ENCODE data around the gene MYO19.
A peak's percentile ranks its signal among the peaks of the same experiment; 100 is the strongest.
"Not testable (repeated sequence)": the region's sequence is repeated elsewhere in the genome, so short reads cannot be mapped to it uniquely, and the experiment has no call there.

The MYO19 gene

DNA sequence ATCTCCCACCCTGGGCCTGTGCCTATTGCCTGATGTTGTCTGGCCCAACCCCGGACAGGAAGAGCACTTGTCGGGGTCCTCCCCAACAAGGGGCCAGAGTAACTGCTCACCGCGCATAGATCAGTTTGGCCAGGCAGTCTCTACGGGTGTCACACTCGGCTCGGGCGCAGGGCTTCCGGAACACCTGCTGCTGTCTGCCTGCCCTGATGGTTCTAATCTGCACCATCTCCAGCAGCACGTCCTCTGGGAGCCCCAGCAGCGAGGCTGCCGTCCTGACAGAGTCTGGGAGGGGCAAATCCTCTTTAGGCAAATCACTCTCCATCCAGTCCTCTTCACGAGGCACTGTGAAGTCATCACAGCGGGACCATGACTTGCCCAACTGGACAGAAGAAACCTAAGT, 24.0 kb downstream of the MYO19 start:
- peak overlapping the region; percentile 0; the same call in 1 of the 2 replicates for H3K27ac ChIP-seq
- DNase-seq (ENCODE audit: low spot score) = no peak
- ChIA-PET CTCF (no interaction called here), POLR2A (ENCODE audit: low non-redundant PET) (no interaction called here)
- TF ChIP-seq, protein P1, sequence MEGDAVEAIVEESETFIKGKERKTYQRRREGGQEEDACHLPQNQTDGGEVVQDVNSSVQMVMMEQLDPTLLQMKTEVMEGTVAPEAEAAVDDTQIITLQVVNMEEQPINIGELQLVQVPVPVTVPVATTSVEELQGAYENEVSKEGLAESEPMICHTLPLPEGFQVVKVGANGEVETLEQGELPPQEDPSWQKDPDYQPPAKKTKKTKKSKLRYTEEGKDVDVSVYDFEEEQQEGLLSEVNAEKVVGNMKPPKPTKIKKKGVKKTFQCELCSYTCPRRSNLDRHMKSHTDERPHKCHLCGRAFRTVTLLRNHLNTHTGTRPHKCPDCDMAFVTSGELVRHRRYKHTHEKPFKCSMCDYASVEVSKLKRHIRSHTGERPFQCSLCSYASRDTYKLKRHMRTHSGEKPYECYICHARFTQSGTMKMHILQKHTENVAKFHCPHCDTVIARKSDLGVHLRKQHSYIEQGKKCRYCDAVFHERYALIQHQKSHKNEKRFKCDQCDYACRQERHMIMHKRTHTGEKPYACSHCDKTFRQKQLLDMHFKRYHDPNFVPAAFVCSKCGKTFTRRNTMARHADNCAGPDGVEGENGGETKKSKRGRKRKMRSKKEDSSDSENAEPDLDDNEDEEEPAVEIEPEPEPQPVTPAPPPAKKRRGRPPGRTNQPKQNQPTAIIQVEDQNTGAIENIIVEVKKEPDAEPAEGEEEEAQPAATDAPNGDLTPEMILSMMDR (conservative IDR thresholded peaks at IDR 0.05; ENCODE audit: low read depth) = no peak

DNA sequence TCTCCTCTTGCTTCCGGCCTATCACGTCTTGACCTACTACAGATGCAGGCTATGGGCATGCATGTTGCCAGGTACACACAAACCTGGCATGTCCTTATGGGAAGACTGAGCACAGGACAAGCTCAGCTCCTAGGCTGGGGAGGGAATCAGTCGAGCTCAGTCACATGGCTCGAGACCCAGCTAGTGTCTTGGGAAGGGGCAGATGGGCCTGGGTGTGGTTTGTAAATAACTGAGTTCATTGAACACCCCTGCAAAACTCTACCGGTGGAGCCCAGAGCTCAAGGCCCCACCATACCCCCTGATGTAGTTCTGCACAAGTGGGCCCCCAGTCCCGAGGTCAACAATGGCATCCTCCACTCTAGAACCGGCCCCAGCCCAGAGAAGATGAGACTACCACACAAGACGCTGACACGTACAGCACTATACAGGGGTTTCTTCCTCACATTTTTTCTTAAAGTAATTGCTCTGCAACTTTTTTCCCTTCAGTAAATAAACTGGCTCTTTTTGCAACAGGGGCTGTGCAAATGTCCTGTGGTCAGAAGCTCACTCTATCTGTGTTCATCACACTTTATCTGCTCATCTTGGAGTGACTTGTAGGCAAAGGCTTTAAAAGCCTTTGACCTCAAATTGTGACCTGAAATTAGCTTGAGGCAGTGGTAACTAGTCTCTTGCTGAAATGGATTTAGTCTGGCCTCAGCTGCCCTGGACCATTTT, 25.2 kb downstream of the MYO19 start:
- ChIA-PET POLR2A (ENCODE audit: low non-redundant PET) (no interaction called here), CTCF (no interaction called here)
- H3K27ac ChIP-seq = peak overlapping the region; percentile 6; the same call in 1 of the 2 replicates
- TF ChIP-seq, protein P1 (conservative IDR thresholded peaks at IDR 0.05; ENCODE audit: low read depth) = no peak
- DNase-seq (ENCODE audit: low spot score) = no peak

DNA sequence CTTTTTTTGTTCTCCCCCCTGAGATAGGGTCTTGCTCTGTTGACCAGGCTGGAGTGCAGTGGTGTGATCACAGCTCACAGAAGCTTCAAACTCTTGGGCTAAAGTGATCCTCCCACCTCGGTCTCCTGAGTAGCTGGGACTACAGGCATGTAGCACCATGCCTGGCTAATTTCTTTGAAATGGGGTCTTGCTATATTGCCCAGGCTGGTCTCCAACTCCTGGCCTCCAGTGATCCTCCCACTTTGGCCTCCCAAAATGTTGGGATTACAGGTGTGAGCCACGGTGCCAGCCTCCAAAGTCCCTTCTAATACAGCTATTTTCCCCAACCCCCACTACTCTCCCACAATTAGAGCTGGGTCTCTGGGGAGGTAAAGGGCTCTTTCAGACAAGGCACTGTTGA, 26.2 kb downstream of the MYO19 start:
- peak overlapping the region; percentile 6; the same call in 1 of the 2 replicates for H3K27ac ChIP-seq
- POLR2A ChIA-PET (ENCODE audit: low non-redundant PET); DNase-seq (ENCODE audit: low spot score); CTCF ChIA-PET: not testable (repeated sequence)

DNA sequence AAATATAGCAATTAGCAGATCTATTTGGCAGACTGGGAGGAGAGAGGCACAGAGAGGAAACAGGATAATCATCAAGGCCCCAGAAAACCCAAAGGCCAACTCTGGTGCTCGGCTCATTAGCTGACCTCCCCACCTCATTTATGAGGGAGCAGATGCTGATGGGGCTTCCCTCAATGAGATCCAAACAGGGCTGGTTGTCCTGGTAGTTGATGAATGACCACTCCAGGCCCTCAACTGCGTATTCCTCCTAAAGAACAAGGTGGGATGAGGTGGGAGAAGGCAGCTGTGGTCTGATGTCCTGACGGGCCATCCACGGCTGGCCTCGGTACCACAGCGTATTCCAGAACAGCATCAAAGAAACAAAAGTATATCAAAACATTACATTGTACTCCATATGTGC, 27.4 kb downstream of the MYO19 start:
- DNase-seq (ENCODE audit: low spot score) = no peak
- TF ChIP-seq, protein P1 (conservative IDR thresholded peaks at IDR 0.05; ENCODE audit: low read depth) = no peak
- ChIA-PET CTCF (no interaction called here), POLR2A (ENCODE audit: low non-redundant PET) (no interaction called here)
- H3K27ac ChIP-seq = no peak overlapping the region

DNA sequence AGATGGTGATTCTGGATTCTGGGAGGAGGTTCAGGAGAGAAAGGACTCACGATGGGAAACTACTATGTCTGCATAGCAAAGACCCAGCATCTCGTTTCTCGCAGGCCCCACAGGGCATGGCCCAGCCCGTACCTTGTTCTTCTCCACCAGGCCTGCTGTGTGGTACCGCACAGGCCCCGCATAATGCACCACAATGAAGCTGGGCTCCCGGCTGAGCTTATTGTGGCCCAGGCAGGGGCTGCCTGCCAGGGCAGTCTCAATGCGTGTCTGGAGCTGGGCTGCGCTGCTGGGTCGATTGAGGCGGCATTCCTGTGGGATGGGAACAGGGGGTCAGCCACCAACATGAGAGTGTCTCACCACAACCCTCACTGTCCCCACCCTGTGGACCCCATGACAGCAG, 27.8 kb downstream of the MYO19 start:
- TF ChIP-seq, protein P1 (conservative IDR thresholded peaks at IDR 0.05; ENCODE audit: low read depth) = no peak
- ChIA-PET CTCF (interaction anchor here (0.6 kb wide), 1 partner anchor 46 kb away, joined by 3 read pairs; no protein-coding TSS in a partner anchor), POLR2A (ENCODE audit: low non-redundant PET) (no interaction called here)
- DNase-seq (ENCODE audit: low spot score) = no peak
- H3K27ac ChIP-seq = 0 out of 2 replicates have a peak overlapping the region, but pooled peaks have one; percentile 1

DNA sequence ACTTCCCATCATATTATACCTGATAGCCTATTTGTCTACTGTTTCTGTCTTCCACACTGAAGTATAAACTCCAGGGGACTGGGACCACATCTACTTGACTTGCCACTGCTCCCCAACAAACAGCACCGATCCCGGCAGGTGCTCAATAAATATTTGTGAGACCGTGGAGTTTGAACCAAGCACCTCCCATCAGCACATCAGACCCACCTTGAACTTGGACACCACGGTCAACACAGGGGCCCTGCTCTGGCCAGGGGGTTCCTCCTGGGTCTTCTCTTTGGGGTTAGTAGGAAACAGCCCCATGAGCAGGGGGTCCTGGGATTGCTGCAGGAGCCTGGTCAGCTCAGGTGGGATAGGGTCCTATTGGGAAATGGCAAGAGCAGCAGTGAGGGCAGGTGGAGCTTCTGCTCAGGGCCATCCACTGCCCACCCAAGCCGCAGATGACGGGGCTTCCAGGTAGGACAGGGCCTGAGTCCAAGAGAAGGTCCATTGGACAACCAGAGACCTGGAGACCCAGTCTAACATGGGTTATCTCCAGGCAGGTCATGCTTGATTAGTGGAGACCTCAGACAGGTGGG, 28.3 kb downstream of the MYO19 start:
- no peak for DNase-seq (ENCODE audit: low spot score)
- CTCF ChIA-PET = interaction anchor here (0.6 kb wide), 1 partner anchor 46 kb away, joined by 3 read pairs; no protein-coding TSS in a partner anchor
- H3K27ac ChIP-seq = 0 out of 2 replicates have a peak overlapping the region, but pooled peaks have one; percentile 1
- POLR2A ChIA-PET (ENCODE audit: low non-redundant PET) = no interaction called here
- TF ChIP-seq, protein P1 (conservative IDR thresholded peaks at IDR 0.05; ENCODE audit: low read depth) = no peak

DNA sequence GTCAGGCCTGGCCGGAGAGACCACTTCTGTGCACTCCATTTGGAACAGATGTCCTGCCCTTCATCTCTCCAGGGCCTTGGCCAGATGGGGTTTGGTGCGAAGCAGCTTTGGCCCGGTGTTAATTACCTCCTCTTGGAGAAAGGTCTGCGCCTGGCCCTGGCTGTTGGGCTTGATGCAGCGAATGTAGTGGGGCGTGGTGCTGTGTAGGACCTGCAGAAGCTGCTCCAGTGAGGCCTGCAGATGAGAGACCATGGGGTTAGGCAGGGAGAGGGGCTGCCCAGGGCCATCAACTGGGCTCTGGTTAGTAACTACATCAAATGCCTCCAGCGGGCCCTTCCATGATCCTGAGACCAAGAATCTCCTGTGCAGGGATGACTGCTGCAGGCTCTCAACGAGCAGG, 29.5 kb downstream of the MYO19 start:
- ChIA-PET CTCF (interaction anchor here (0.7 kb wide), 1 partner anchor 1095 kb away, joined by 3 read pairs; no protein-coding TSS in a partner anchor), POLR2A (ENCODE audit: low non-redundant PET) (no interaction called here)
- 0 out of 2 replicates have a peak overlapping the region, but pooled peaks have one; percentile 2 for H3K27ac ChIP-seq
- TF ChIP-seq, protein P1 (conservative IDR thresholded peaks at IDR 0.05; ENCODE audit: low read depth) = no peak
- DNase-seq (ENCODE audit: low spot score) = no peak
